Smooth muscle cell (in vitro differentiated cells): ENCODE data around the gene LRRTM2. TPM values are rescaled to one million over a fixed set of nuclear protein-coding genes. Genes with fewer than 3 reads are reported as not detected.
"Not testable (repeated sequence)": the region's sequence is repeated elsewhere in the genome, so short reads cannot be mapped to it uniquely, and the experiment has no call there.

Experiments
- DNase-seq: peaks from one replicate; lab custom pipeline; 2025; ENCODE audit not compliant: unreplicated experiment; lab: John Stamatoyannopoulos, UW
- H2AFZ ChIP-seq: fragments of 200-600 bp; sonication (generic); 2 replicates; pipeline ENCODE4 v1.6.0; 2016; ENCODE audit warnings: antibody characterized with exemption, low read depth, mild to moderate bottlenecking
- H3F3A ChIP-seq: fragments of 200-600 bp; sonication (generic); 2 replicates; pipeline ENCODE4 v1.6.0; 2017; ENCODE audit warnings: antibody characterized with exemption, low read depth
- H3K27ac ChIP-seq: fragments of 200-600 bp; sonication (generic); 2 replicates; pipeline ENCODE4 v1.5.1; 2016; ENCODE audit warnings: low read depth, mild to moderate bottlenecking
- H3K27me3 ChIP-seq: fragments of 200-600 bp; sonication (generic); 2 replicates; pipeline ENCODE4 v1.6.1; 2016; ENCODE audit warnings: low read depth, mild to moderate bottlenecking
- H3K36me3 ChIP-seq: fragments of 200-600 bp; sonication (generic); 2 replicates; pipeline ENCODE4 v1.5.1; 2016; ENCODE audit warnings: low read depth
- H3K4me1 ChIP-seq: fragments of 200-600 bp; sonication (generic); 2 replicates; pipeline ENCODE4 v1.5.1; 2016; ENCODE audit warnings: low read depth
- H3K4me2 ChIP-seq: fragments of 200-600 bp; sonication (generic); 2 replicates; pipeline ENCODE4 v1.6.0; 2016; ENCODE audit warnings: mild to moderate bottlenecking
- H3K4me3 ChIP-seq: fragments of 200-600 bp; sonication (generic); 2 replicates; pipeline ENCODE4 v1.5.1; 2016; ENCODE audit warnings: mild to moderate bottlenecking
- H3K79me2 ChIP-seq: fragments of 200-600 bp; sonication (generic); 2 replicates; pipeline ENCODE4 v1.6.0; 2016; ENCODE audit warnings: low read depth, mild to moderate bottlenecking
- H3K9ac ChIP-seq: fragments of 200-600 bp; sonication (generic); 2 replicates; pipeline ENCODE4 v1.6.0; 2016; ENCODE audit warnings: low read depth
- H3K9me3 ChIP-seq: fragments of 200-600 bp; sonication (generic); replicated peaks from 2 replicates; pipeline ENCODE4 v1.5.1; 2016; ENCODE audit warnings: low read depth
- H4K20me1 ChIP-seq: fragments of 200-600 bp; sonication (generic); 2 replicates; pipeline ENCODE4 v1.6.0; 2016; ENCODE audit warnings: low read depth
- CTCF ChIP-seq: fragments of 200-600 bp; sonication (generic); IDR thresholded peaks from 2 replicates; pipeline ENCODE4 v1.5.1; 2017; ENCODE audit warnings: borderline replicate concordance, mild to moderate bottlenecking, antibody characterized with exemption; ENCODE audit not compliant: insufficient read depth, poor library complexity, severe bottlenecking
- WGBS: methylation state at CpG from one replicate; pipeline ENCODE4 v1.1.7; 2016; ENCODE audit warnings: low lambda C conversion rate; 5-methylcytosine and 5-hydroxymethylcytosine counted together
- polyA plus RNA-seq: library from polyadenylated mRNA; unstranded; fragments of >200 nt; fragmentation: Nextera tagmentation; extraction: Ambion mirVana; gene quantifications from 2 replicates; pipeline ENCODE4 v1.2.1, GENCODE V29; 2016
- total RNA-seq: library from RNA; depleted of rRNA; stranded (reverse); fragments of >200 nt; gene quantifications from 2 replicates; pipeline ENCODE4 v1.2.3, GENCODE V29; 2014

LRRTM2 gene
- total RNA-seq (0.22 and 0.81 TPM in 2 replicates), polyA plus RNA-seq (0.76 and 0.95 TPM in 2 replicates)

- H3K79me2 ChIP-seq = peaks cover 94% of the 10 kb centered on the region
- H3K4me2 ChIP-seq = peak within 1 kb of the TSS; percentile 79
- H3K36me3 ChIP-seq = no peaks in the 10 kb centered on the region
- peaks cover 47% of the 10 kb centered on the region for H3K4me1 ChIP-seq
- 65% methylated on average over 18 of the region's 18 CpGs for WGBS
- no peak for DNase-seq
- no peaks in the 10 kb centered on the region for H3F3A ChIP-seq
- H3K27ac ChIP-seq = peak within 1 kb of the TSS; percentile 78
- peak within 1 kb of the TSS; percentile 37 for H3K9ac ChIP-seq
- H3K9me3 ChIP-seq = no peaks in the 10 kb centered on the region
- no peaks in the 10 kb centered on the region for H3K27me3 ChIP-seq
- H2AFZ ChIP-seq = no peak within 1 kb of the TSS
- TF ChIP-seq CTCF = no peak
- H4K20me1 ChIP-seq = peaks cover 96% of the 10 kb centered on the region
- peak within 1 kb of the TSS; percentile 27 for H3K4me3 ChIP-seq
Measured at GRCh38 chr5:138874771-138875551, at the start of gene LRRTM2. TSS of gene LRRTM2 (minus strand) at chr5:138875335. CDS start at chr5:138874911, 424 bp downstream.

- 96% methylated on average over 2 of the region's 2 CpGs for WGBS
- Histone ChIP-seq H4K20me1 (peaks cover 93% of the 10 kb centered on the region), H3K9ac (no peak overlapping the region), H3K27ac (no peak overlapping the region), H3K79me2 (peaks cover 49% of the 10 kb centered on the region), H2AFZ (no peak overlapping the region), H3F3A (peaks cover 8% of the 10 kb centered on the region), H3K4me1 (peaks cover 5% of the 10 kb centered on the region), H3K4me2 (no peak overlapping the region), H3K27me3 (no peaks in the 10 kb centered on the region), H3K9me3 (no peaks in the 10 kb centered on the region), H3K36me3 (peaks cover 17% of the 10 kb centered on the region), H3K4me3 (no peak overlapping the region)
- DNase-seq = no peak
- no peak for TF ChIP-seq CTCF
Measured at GRCh38 chr5:138922494-138922893, 47.4 kb upstream of the LRRTM2 start.

- H3K9ac ChIP-seq, H3K9me3 ChIP-seq, H3K27me3 ChIP-seq, H3K4me2 ChIP-seq, H3K4me1 ChIP-seq, H2AFZ ChIP-seq, H3K4me3 ChIP-seq, H3F3A ChIP-seq, DNase-seq: not testable (repeated sequence)
- 23% methylated on average over 2 of the region's 2 CpGs for WGBS
- peaks cover 16% of the 10 kb centered on the region for H3K36me3 ChIP-seq
- H3K27ac ChIP-seq = peak overlapping the region; percentile 35
- peaks cover 56% of the 10 kb centered on the region for H3K79me2 ChIP-seq
- peaks cover 90% of the 10 kb centered on the region for H4K20me1 ChIP-seq
Measured at GRCh38 chr5:138921362-138921761, 46.2 kb upstream of the LRRTM2 start.

DNA sequence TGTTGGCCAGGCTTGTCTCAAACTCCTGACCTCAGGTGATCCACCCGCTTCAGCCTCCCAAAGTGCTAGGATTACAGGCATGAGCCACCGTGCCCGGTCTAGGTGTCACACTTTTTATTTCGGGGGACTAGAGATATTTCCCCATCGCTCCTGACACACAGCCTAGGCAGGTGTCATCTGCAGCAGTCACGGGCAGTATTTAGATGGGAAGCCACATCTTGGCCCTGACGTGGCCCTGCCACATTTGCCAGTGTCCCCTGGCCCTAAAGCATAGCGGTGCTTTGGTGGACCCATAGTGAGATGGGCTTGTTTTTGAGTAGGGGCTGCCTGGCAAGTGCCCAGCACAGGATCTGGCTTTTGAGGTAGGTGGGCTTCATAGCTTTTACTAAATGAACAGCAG, 45.0 kb upstream of the LRRTM2 start:
- no peaks in the 10 kb centered on the region for H3K27me3 ChIP-seq
- no peak overlapping the region for H2AFZ ChIP-seq
- H3K4me2 ChIP-seq = no peak overlapping the region
- WGBS = 94% methylated on average over 8 of the region's 8 CpGs
- H4K20me1 ChIP-seq = peaks cover 85% of the 10 kb centered on the region
- peaks cover 16% of the 10 kb centered on the region for H3K36me3 ChIP-seq
- no peak for TF ChIP-seq CTCF
- H3K9me3 ChIP-seq = no peaks in the 10 kb centered on the region
- DNase-seq = no peak
- peak overlapping the region; percentile 35 for H3K27ac ChIP-seq
- peaks cover 2% of the 10 kb centered on the region for H3K4me1 ChIP-seq
- peaks cover 57% of the 10 kb centered on the region for H3K79me2 ChIP-seq
- H3F3A ChIP-seq = peaks cover 5% of the 10 kb centered on the region
- H3K4me3 ChIP-seq = no peak overlapping the region
- H3K9ac ChIP-seq = no peak overlapping the region
